ENCODE measurements around the gene TMEM98.

DNA sequence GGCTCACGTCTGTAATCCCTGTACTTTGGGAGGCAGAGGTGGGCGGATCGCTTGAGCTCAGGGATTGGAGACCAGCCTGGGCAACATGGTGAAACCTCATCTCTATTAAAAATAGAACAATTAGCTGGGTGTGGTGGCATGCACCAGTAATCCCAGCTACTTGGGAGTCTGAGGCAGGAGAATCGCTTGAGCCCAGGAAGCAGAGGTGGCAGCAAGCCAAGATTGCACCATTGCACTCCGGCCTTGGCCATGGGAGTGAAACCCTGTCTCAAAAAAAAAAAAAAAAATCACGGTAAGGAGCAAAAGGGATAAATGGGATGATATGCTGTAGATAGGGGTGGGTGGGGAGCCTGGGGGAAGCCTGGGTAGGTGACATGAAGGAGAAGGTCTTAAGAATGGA, 20.4 kb upstream of the TMEM98 start:
- TF ChIP-seq CTCF (IDR thresholded peaks at IDR 0.05; ENCODE audit: low read length): no peak
- TF ChIP-seq EZH2 (optimal IDR thresholded peaks at IDR 0.05; ENCODE audit: low read depth, low read length): no peak
